Measurements from ENCODE around the gene CAPN15. TPM values are rescaled to one million over a fixed set of nuclear protein-coding genes. Genes with fewer than 3 reads are reported as not detected.
A peak's percentile ranks its signal among the peaks of the same experiment; 100 is the strongest.

The CAPN15 gene
- total and polyA plus RNA-seq, 2 experiments from 2014 or later, result 5.4 to 68.0 TPM

- Histone ChIP-seq H3F3A (ENCODE audit: insufficient read depth) (no peaks in the 10 kb centered on the region), H3K27me3 (replicated peaks; ENCODE audit: insufficient read depth) (0 out of 2 replicates have a peak, but pooled peaks cover 5% of the 10 kb centered on the region), H3K79me2 (ENCODE audit: insufficient read depth) (0 out of 2 replicates have a peak, but pooled peaks cover 4% of the 10 kb centered on the region), H3K4me1 (ENCODE audit: insufficient read depth) (0 out of 2 replicates have a peak, but pooled peaks cover 4% of the 10 kb centered on the region), H3K9me3 (ENCODE audit: low read depth) (no peaks in the 10 kb centered on the region), H4K20me1 (ENCODE audit: insufficient read depth) (no peaks in the 10 kb centered on the region), H3K36me3 (ENCODE audit: low read depth) (no peaks in the 10 kb centered on the region), H2AFZ (no peak overlapping the region), H3K27ac (no peak overlapping the region), H3K9ac (no peak overlapping the region), H3K9me2 (ENCODE audit: insufficient read depth) (no peaks in the 10 kb centered on the region), H3K4me3 (no peak overlapping the region), H3K4me2 (ENCODE audit: unreplicated experiment) (no peak overlapping the region)
- in situ Hi-C loops (cut with MboI), result no loop called here
- 71 to 74% methylated on average over 25 to 33 of the region's 42 CpGs for WGBS, 2 experiments (ENCODE audit: low coverage in 1 of 2, low lambda C conversion rate in 2 of 2, missing lambda C conversion rate in 2 of 2)
- TF ChIP-seq EZH2 (IDR thresholded peaks at IDR 0.05; ENCODE audit: insufficient read depth, poor library complexity, severe bottlenecking), result no peak
- TF ChIP-seq EZH2phosphoT487 (IDR thresholded peaks at IDR 0.05; ENCODE audit: insufficient read depth, low read depth), result no peak
- no peak for DNase-seq
Measured at GRCh38 chr16:564690-565418, 37.3 kb downstream of the CAPN15 start.

DNA sequence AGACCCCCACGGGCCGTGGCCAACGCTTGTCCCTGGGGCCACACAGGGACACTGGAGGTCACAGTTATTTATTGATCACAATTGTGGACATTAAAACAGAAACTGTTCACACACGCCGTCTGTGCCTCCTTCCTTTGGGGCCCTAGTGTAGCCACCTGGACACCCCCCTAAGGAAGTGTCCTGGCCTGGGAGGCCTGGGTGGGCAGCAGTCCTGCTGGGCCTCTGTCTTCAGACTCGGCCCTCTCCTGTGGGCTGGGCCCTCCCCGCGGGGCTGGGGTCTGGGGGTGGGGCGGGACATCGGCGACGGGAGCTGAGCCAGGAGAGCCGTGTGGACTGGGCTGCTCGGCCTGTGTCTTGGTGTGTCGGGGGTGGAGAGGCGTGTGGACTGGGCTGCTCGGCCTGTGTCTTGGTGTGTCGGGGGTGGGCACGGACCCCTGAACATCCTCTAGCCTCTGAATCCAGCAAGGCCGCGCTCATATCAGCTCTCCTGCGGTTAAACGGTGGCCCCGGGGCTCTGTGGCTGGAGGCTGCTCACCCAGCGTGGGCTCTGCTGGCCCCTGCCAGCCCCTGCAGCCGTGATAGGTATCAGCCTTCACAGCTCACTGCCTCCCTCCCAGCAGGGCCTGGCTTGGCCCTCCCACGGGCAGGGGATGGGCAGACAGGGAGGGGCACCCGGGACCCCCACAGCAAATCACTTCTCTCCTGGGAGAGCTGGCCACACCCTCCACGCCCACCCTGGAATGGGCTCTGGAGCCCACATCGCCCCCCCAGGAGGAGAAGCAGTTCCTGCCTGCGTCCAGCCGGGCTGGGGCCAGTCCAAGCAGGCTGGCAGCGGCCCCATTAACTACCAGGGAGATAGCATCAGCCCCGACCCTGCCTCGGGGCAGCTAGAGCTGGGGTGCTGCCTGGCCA, 38.2 kb downstream of the CAPN15 start:
- Histone ChIP-seq H3K9me2 (ENCODE audit: insufficient read depth) (no peaks in the 10 kb centered on the region), H3K79me2 (ENCODE audit: insufficient read depth) (peaks cover 12% of the 10 kb centered on the region), H3K36me3 (ENCODE audit: low read depth) (no peaks in the 10 kb centered on the region), H3K27ac (no peak overlapping the region), H4K20me1 (ENCODE audit: insufficient read depth) (no peaks in the 10 kb centered on the region), H3K4me1 (ENCODE audit: insufficient read depth) (0 out of 2 replicates have a peak, but pooled peaks cover 4% of the 10 kb centered on the region), H3K4me3 (no peak overlapping the region), H2AFZ (no peak overlapping the region), H3K9me3 (ENCODE audit: low read depth) (no peaks in the 10 kb centered on the region), H3F3A (ENCODE audit: insufficient read depth) (0 out of 2 replicates have a peak, but pooled peaks cover 6% of the 10 kb centered on the region), H3K27me3 (replicated peaks; ENCODE audit: insufficient read depth) (0 out of 2 replicates have a peak, but pooled peaks cover 5% of the 10 kb centered on the region), H3K4me2 (ENCODE audit: unreplicated experiment) (no peak overlapping the region), H3K9ac (no peak overlapping the region)
- no peak for TF ChIP-seq EZH2phosphoT487 (IDR thresholded peaks at IDR 0.05; ENCODE audit: insufficient read depth, low read depth)
- TF ChIP-seq EZH2 (IDR thresholded peaks at IDR 0.05; ENCODE audit: insufficient read depth, poor library complexity, severe bottlenecking), result no peak
- 41 to 43% methylated on average over 20 to 33 of the region's 35 CpGs for WGBS, 2 experiments (ENCODE audit: low coverage in 1 of 2, low lambda C conversion rate in 2 of 2, missing lambda C conversion rate in 2 of 2)
- in situ Hi-C loops (cut with MboI), result no loop called here
- DNase-seq, result no peak

- Histone ChIP-seq H2AFZ (peak within 1 kb of the TSS; percentile 62; the same call in 1 of the 2 replicates), H3K9me2 (ENCODE audit: insufficient read depth) (no peaks in the 10 kb centered on the region), H4K20me1 (ENCODE audit: insufficient read depth) (no peaks in the 10 kb centered on the region), H3K9me3 (ENCODE audit: low read depth) (no peaks in the 10 kb centered on the region), H3K27me3 (replicated peaks; ENCODE audit: insufficient read depth) (no peaks in the 10 kb centered on the region), H3K36me3 (ENCODE audit: low read depth) (no peaks in the 10 kb centered on the region), H3K4me2 (ENCODE audit: unreplicated experiment) (no peak within 1 kb of the TSS), H3K27ac (no peak within 1 kb of the TSS), H3K4me3 (no peak within 1 kb of the TSS), H3K79me2 (ENCODE audit: insufficient read depth) (peaks cover 21% of the 10 kb centered on the region), H3F3A (ENCODE audit: insufficient read depth) (0 out of 2 replicates have a peak, but pooled peaks cover 6% of the 10 kb centered on the region), H3K9ac (no peak within 1 kb of the TSS), H3K4me1 (ENCODE audit: insufficient read depth) (0 out of 2 replicates have a peak, but pooled peaks cover 4% of the 10 kb centered on the region)
- WGBS, 2 experiments (ENCODE audit: low coverage in 1 of 2, low lambda C conversion rate in 2 of 2, missing lambda C conversion rate in 2 of 2), result 40 to 45% methylated on average over 26 of the region's 26 CpGs
- TF ChIP-seq EZH2phosphoT487 (IDR thresholded peaks at IDR 0.05; ENCODE audit: insufficient read depth, low read depth), result no peak
- TF ChIP-seq EZH2 (IDR thresholded peaks at IDR 0.05; ENCODE audit: insufficient read depth, poor library complexity, severe bottlenecking), result no peak
- in situ Hi-C loops (cut with MboI), result no loop called here
- peak; percentile 63 for DNase-seq
Measured at GRCh38 chr16:566475-567372, 39.2 kb downstream of the CAPN15 start, which contains the start of gene NHLRC4. TSS of gene NHLRC4 (plus strand) at chr16:567005. CDS start at chr16:568048, 1,043 bp downstream.
